ENCODE results near the gene TMCC1. TPM values are rescaled to one million over a fixed set of nuclear protein-coding genes. Genes with fewer than 3 reads are reported as not detected.

Gene TMCC1
- total RNA-seq, 2 experiments from 2014 or later: 33.3 to 33.8 TPM

DNA sequence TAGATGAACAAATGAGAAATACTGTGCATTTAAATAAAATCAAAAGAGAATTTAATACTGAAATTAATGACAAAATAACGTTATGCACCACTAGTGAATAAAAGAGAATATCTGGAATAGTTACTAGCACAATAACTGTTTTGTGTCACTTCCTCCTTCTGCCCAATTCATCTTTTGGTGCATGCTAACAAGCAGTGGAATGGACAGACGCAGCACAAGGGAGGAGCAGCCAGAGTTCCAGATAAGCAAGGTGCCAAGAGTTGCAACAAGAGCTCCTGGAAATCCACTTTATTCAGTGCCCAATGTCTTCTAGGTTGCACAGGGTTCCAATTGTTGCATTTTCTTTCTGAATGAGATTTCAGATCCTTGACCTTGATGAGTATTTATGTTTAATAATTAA is 220.5 kb downstream of the TMCC1 start:
- TF ChIP-seq, protein P1, sequence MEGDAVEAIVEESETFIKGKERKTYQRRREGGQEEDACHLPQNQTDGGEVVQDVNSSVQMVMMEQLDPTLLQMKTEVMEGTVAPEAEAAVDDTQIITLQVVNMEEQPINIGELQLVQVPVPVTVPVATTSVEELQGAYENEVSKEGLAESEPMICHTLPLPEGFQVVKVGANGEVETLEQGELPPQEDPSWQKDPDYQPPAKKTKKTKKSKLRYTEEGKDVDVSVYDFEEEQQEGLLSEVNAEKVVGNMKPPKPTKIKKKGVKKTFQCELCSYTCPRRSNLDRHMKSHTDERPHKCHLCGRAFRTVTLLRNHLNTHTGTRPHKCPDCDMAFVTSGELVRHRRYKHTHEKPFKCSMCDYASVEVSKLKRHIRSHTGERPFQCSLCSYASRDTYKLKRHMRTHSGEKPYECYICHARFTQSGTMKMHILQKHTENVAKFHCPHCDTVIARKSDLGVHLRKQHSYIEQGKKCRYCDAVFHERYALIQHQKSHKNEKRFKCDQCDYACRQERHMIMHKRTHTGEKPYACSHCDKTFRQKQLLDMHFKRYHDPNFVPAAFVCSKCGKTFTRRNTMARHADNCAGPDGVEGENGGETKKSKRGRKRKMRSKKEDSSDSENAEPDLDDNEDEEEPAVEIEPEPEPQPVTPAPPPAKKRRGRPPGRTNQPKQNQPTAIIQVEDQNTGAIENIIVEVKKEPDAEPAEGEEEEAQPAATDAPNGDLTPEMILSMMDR (IDR thresholded peaks at IDR 0.05): no peak
- no peaks in the 10 kb centered on the region for H3K9me3 Mint-ChIP-seq
- ChIA-PET CTCF (no interaction called here), POLR2A (no interaction called here)
- Histone ChIP-seq H3K36me3 (ENCODE audit: insufficient read depth, low read length) (peaks cover 16% of the 10 kb centered on the region), H3K27ac (ENCODE audit: low read depth in 1 of 2, low read length in 2 of 2) (no peak overlapping the region), H3K9me3 (ENCODE audit: control insufficient read depth in 1 of 2, insufficient read depth in 1 of 2, low read length in 2 of 2) (no peaks in the 10 kb centered on the region), H3K4me1 (ENCODE audit: insufficient read depth, low read length) (no peaks in the 10 kb centered on the region), H3K27me3 (ENCODE audit: control insufficient read depth in 1 of 2, insufficient read depth in 2 of 2, low read length in 2 of 2) (no peaks in the 10 kb centered on the region), H3K4me3 (ENCODE audit: low read length) (no peak overlapping the region)
- no peak for DNase-seq
- no peak for ATAC-seq (ENCODE audit: poor library complexity)
- intact Hi-C loops (cut with DNase I, micrococcal nuclease): no loop called here
- H3K4me3 Mint-ChIP-seq: no peak overlapping the region
- H3K36me3 Mint-ChIP-seq (ENCODE audit: low read depth): peaks cover 25% of the 10 kb centered on the region
- peaks cover 4% of the 10 kb centered on the region for H3K4me1 Mint-ChIP-seq (ENCODE audit: low read depth)
- no peaks in the 10 kb centered on the region for H3K27me3 Mint-ChIP-seq
- H3K27ac Mint-ChIP-seq: no peak overlapping the region

DNA sequence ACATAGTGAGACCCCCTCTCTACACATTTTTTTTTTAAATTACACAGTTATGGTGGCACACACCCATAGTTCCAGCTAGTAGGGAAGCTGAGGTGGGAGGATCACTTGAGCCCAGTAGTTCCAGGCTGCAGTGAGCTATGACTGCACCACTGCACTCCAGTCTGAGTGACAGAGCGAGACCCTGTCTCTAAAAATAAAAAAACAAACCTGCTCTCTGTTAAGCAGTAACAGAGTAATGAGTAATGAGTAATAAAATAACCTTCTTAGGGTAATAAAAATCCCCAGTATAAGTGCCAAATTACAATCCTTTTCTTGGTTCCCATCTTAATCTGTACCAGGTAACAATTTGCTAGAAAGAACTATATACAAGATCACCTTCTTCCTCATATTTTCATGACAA is 221.1 kb downstream of the TMCC1 start:
- CTCF ChIA-PET: no interaction called here
- intact Hi-C loops (cut with DNase I, micrococcal nuclease): no loop called here
- H3K4me3 Mint-ChIP-seq: no peak overlapping the region
- H3K9me3 Mint-ChIP-seq: no peaks in the 10 kb centered on the region
- Histone ChIP-seq H3K27me3 (ENCODE audit: control insufficient read depth in 1 of 2, insufficient read depth in 2 of 2, low read length in 2 of 2) (no peaks in the 10 kb centered on the region), H3K27ac (ENCODE audit: low read depth in 1 of 2, low read length in 2 of 2) (no peak overlapping the region), H3K4me1 (ENCODE audit: insufficient read depth, low read length) (no peaks in the 10 kb centered on the region), H3K4me3 (ENCODE audit: low read length) (no peak overlapping the region), H3K9me3 (ENCODE audit: control insufficient read depth in 1 of 2, insufficient read depth in 1 of 2, low read length in 2 of 2) (no peaks in the 10 kb centered on the region), H3K36me3 (ENCODE audit: insufficient read depth, low read length) (peaks cover 16% of the 10 kb centered on the region)
- H3K36me3 Mint-ChIP-seq (ENCODE audit: low read depth): peaks cover 31% of the 10 kb centered on the region
- H3K27ac Mint-ChIP-seq: no peak overlapping the region
- ATAC-seq (ENCODE audit: poor library complexity) (no peak), DNase-seq (no peak)
- peaks cover 5% of the 10 kb centered on the region for H3K4me1 Mint-ChIP-seq (ENCODE audit: low read depth)
- POLR2A ChIA-PET: no interaction called here
- no peaks in the 10 kb centered on the region for H3K27me3 Mint-ChIP-seq
- TF ChIP-seq, protein P1 (IDR thresholded peaks at IDR 0.05): no peak

DNA sequence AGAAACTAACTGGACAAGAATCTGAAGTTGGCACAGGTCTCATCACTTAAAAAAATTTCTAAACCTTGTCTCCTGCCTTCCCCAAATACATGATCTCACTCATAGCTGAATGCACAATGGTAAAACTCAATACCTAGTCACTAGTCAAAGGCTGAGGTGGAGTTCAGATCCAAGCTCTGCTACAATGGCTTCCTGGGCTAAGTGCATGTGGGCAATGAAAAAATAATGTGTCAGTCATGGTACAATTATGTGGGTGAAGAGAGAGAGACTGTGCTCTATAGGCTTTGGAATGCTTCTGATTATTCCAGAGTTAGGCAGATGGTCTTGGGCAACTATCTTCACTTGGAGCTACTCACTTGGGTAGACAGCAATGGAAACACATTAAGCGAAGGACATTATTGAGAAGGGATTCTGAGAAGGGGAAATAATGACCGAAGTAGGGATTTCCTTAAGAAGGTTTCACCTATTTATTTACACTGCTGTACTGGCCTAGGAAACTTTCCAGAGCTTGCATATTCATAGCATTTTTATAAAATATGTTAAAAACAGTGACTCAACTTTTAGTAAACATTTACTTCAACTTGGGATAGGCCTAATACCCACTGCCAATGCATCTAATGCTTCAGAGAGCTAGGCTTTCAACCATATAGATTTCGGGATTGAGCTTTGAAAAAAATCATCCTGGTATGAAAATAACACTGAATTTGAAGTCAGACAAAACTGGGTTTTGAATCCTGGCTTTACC is 228.3 kb downstream of the TMCC1 start:
- DNase-seq (no peak), ATAC-seq (ENCODE audit: poor library complexity) (no peak)
- CTCF ChIA-PET: interaction anchor here (1.0 kb wide), 1 partner anchor 9 kb away, joined by 3 read pairs; no protein-coding TSS in a partner anchor
- Mint-ChIP-seq H3K36me3 (ENCODE audit: low read depth) (peaks cover 29% of the 10 kb centered on the region), H3K27me3 (no peaks in the 10 kb centered on the region), H3K4me3 (no peak overlapping the region), H3K9me3 (no peaks in the 10 kb centered on the region), H3K27ac (no peak overlapping the region), H3K4me1 (ENCODE audit: low read depth) (peaks cover 13% of the 10 kb centered on the region)
- no peak overlapping the region for H3K4me3 ChIP-seq (ENCODE audit: low read length)
- H3K36me3 ChIP-seq (ENCODE audit: insufficient read depth, low read length): peaks cover 6% of the 10 kb centered on the region
- intact Hi-C loops (cut with DNase I, micrococcal nuclease): no loop called here
- H3K27ac ChIP-seq (ENCODE audit: low read depth in 1 of 2, low read length in 2 of 2): no peak overlapping the region
- POLR2A ChIA-PET: interaction anchor here (0.6 kb wide), 1 partner anchor 145 kb away, joined by 3 read pairs; no protein-coding TSS in a partner anchor
- no peaks in the 10 kb centered on the region for H3K9me3 ChIP-seq (ENCODE audit: control insufficient read depth in 1 of 2, insufficient read depth in 1 of 2, low read length in 2 of 2)
- no peaks in the 10 kb centered on the region for H3K27me3 ChIP-seq (ENCODE audit: control insufficient read depth in 1 of 2, insufficient read depth in 2 of 2, low read length in 2 of 2)
- TF ChIP-seq, protein P1 (IDR thresholded peaks at IDR 0.05): no peak
- no peaks in the 10 kb centered on the region for H3K4me1 ChIP-seq (ENCODE audit: insufficient read depth, low read length)
